ENCODE data around the gene PKP3.
"Not testable (repeated sequence)": the region's sequence is repeated elsewhere in the genome, so short reads cannot be mapped to it uniquely, and the experiment has no call there.

Gene PKP3

GRCh38 chr11:409008-409599 lies 15.1 kb downstream of the PKP3 start:
- no peak for DNase-seq (ENCODE audit: low read depth)
- TF ChIP-seq CTCF (conservative IDR thresholded peaks at IDR 0.05; ENCODE audit: control insufficient read depth, insufficient read depth, low read depth, low read length): no peak
- H3K4me3 ChIP-seq (ENCODE audit: control insufficient read depth, low read depth, low read length): no peak overlapping the region

DNA sequence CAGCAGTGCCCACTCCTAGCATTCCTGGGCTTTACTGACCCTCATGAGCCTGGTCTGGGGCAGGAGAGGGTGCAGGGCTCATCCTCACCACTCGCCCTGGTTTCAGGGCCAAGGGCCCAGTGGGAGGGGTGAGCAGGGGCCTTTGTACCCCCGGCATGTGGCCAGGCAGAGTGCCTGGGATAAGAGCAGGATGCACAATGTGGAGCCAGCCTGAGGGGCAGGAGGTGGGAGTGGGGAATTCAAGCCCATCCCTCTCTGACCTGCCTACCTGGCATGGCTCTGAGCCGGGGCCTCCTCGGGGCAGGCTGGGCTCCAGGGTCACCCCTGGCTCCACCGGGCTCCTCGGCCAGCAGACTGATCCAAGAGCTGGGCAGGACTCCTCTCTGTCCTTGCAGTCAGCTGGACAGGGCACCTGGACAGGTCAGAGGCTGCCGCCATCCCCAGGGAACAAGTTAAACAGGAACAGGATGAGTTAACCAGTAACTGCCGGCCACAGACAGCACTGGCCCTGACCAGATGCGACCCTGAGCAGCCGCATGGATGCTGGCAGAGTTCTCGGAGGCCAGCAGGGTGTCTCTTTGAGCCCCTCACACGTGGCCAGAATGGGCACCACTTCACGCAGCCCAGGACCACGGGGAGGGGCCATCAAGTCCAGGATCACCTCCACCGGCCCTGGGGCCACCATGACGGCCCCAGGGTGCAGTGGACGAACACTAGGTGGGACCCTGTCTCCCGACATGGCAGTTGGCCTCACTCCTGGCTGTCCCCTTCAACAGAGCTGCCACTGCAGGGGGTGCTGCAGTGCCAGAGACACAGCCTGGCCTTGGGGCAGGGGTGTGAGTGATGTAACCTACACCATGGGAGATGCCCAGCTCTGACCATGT lies 15.8 kb downstream of the PKP3 start:
- H3K4me3 ChIP-seq (ENCODE audit: control insufficient read depth, low read depth, low read length): no peak overlapping the region
- TF ChIP-seq CTCF (conservative IDR thresholded peaks at IDR 0.05; ENCODE audit: control insufficient read depth, insufficient read depth, low read depth, low read length): no peak
- no peak for DNase-seq (ENCODE audit: low read depth)

GRCh38 chr11:410711-411110 lies 16.7 kb downstream of the PKP3 start:
- not testable (repeated sequence) for H3K4me3 ChIP-seq (ENCODE audit: control insufficient read depth, low read depth, low read length); DNase-seq (ENCODE audit: low read depth)

DNA sequence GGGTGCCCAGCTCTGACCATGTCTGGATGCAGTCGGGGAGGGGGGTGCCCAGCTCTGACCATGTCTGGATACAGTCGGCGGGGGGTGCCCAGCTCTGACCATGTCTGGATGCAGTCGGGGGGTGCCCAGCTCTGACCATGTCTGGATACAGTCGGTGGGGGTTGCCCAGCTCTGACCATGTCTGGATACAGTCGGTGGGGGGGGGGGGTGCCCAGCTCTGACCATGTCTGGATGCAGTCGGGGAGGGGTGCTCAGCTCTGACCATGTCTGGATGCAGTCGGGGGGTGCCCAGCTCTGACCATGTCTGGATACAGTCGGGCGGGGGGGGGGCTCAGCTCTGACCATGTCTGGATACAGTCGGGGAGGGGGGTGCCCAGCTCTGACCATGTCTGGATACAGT lies 17.5 kb downstream of the PKP3 start:
- H3K4me3 ChIP-seq (ENCODE audit: control insufficient read depth, low read depth, low read length); DNase-seq (ENCODE audit: low read depth): not testable (repeated sequence)

DNA sequence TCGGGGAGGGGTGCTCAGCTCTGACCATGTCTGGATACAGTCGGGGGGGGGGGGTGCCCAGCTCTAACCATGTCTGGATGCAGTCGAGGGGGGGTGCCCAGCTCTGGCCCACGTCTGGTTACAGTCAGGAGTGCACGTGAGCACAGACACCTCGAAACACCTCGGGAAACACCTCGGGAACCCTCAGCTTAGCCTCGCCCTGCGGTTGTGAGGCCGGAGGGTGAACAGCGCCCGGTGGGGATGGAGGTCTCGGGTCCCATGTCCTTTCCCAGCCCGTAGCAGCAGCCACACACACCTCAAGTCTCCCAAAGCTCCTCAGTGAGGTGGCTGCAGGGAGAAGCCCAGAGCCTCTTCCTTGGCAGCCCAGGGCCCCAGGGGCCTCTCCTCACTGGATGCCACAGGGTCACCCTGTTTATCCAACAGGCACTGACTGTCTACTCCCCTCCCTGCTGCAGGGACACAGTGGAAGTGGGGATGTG lies 18.7 kb downstream of the PKP3 start:
- no peak for TF ChIP-seq CTCF (conservative IDR thresholded peaks at IDR 0.05; ENCODE audit: control insufficient read depth, insufficient read depth, low read depth, low read length)
- no peak overlapping the region for H3K4me3 ChIP-seq (ENCODE audit: control insufficient read depth, low read depth, low read length)
- DNase-seq (ENCODE audit: low read depth): no peak

DNA sequence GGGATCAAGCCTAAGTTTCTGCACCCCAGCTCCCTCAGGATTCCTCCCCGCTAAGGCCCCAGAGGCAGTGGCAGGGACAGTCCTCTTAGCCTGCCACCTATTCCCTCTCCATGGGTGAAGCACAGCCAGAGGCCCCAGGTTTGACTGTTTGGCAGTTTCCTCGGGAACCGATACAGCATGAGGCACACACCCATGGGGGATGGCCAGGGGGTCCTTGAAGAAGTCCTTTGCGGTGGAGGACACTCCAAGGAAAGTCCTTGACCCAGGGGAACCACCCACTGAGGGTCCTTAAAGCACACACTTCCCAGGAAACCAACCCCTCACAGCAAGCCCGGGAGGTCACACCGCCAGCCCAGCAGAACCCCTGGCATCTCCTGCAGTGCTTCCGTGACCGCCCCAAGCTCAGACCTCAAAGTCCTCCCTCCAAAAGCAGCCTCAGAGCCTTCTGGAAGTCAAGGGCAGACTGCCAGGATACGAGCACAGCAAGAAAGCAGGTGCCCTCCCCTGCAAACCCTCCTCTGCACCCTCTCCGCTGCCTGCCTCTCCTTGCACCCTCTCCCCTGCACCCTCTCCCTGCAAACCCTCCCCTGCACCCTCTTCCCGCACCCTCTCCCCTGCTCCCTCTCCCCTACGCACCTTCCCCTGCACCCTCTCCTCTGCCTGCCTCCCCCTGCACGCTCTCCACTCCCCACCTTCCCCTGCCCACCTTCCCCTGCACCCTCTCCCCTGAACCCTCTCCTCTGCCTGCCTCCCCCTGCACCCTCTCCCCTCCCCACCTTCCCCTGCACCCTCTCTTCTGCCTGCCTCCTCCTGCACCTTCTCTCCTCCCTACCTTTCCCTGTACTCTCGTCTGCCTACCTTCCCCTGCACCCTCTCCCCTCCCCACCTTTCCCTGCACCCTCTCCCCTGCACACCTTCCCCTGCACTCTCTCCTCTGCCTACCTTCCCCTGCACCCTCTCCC lies 19.4 kb downstream of the PKP3 start:
- no peak for DNase-seq (ENCODE audit: low read depth)
- TF ChIP-seq CTCF (conservative IDR thresholded peaks at IDR 0.05; ENCODE audit: control insufficient read depth, insufficient read depth, low read depth, low read length): no peak
- H3K4me3 ChIP-seq (ENCODE audit: control insufficient read depth, low read depth, low read length): no peak overlapping the region

DNA sequence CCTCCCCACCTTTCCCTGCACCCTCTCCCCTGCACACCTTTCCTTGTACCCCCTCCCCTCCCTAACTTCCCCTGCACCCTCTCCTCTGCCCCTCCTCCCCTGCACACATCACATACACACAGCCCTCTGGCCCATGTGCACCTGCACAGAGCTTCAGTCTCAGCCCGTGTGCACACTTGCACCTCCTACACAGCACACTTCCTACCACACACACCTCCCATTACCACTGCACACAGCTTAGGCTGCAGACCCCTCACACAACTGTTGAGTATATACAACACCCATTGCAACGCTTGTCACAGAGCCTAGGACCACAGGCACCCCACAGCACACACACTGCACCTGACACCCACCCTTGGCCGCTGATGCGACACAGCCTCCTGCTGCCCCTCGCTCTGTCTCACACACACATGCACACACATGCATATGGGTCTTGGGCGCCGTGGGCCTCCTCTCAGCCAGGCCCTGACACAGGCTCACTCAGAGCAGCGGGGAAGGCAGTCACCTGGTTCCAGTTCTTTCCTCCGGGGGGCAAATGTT lies 20.4 kb downstream of the PKP3 start:
- TF ChIP-seq CTCF (conservative IDR thresholded peaks at IDR 0.05; ENCODE audit: control insufficient read depth, insufficient read depth, low read depth, low read length): no peak
- no peak overlapping the region for H3K4me3 ChIP-seq (ENCODE audit: control insufficient read depth, low read depth, low read length)
- DNase-seq (ENCODE audit: low read depth): no peak

All from fibroblast of mammary gland (primary cell).